PFSK-1 (cell line): ENCODE measurements around the gene LTBP3.
A peak's percentile ranks its signal among the peaks of the same experiment; 100 is the strongest.

Source experiments
- FOXP2 ChIP-seq: optimal IDR thresholded peaks from 2 replicates; pipeline ENCODE3; 2011; ENCODE audit warnings: borderline replicate concordance, control low read depth, inconsistent platforms; ENCODE audit not compliant: insufficient read depth; ENCODE audit errors: extremely low read length, extremely low read depth
- POLR2AphosphoS5 ChIP-seq: IDR thresholded peaks from 2 replicates; pipeline ENCODE4 v1.6.1; 2012; ENCODE audit warnings: low read depth, mild to moderate bottlenecking, control low read depth, low read length, moderate library complexity
- SIN3A ChIP-seq: IDR thresholded peaks from 2 replicates; pipeline ENCODE4 v1.6.1; 2012; ENCODE audit warnings: mild to moderate bottlenecking, low read length, moderate library complexity, borderline replicate concordance; ENCODE audit not compliant: insufficient read depth
- TAF1 ChIP-seq: IDR thresholded peaks from 2 replicates; pipeline ENCODE4 v1.6.1; 2012; ENCODE audit warnings: low read length, control low read depth, borderline replicate concordance; ENCODE audit not compliant: insufficient read depth
- TF ChIP-seq, protein P1 (sequence below), 2 experiments: IDR thresholded peaks; 2 replicates each; pipeline versions ENCODE4 v1.6.1 to v1.8.0; 2011 to 2012; ENCODE audit warnings: low read depth in 2 of 2, low read length in 2 of 2, control low read depth in 1 of 2, inconsistent platforms in 1 of 2, mild to moderate bottlenecking in 1 of 2, moderate library complexity in 1 of 2; ENCODE audit not compliant: insufficient read depth in 1 of 2

Gene LTBP3

GRCh38 chr11:65569973-65570918, 12.1 kb upstream of the LTBP3 start, which contains the start of gene ZNRD2:
Gene ZNRD2 (plus strand): TSS chr11:65570477. CDS start chr11:65570492, 15 bp downstream.
- peak; percentile 74; the same call in 1 of the 2 replicates for TF ChIP-seq TAF1
- TF ChIP-seq, protein P1, sequence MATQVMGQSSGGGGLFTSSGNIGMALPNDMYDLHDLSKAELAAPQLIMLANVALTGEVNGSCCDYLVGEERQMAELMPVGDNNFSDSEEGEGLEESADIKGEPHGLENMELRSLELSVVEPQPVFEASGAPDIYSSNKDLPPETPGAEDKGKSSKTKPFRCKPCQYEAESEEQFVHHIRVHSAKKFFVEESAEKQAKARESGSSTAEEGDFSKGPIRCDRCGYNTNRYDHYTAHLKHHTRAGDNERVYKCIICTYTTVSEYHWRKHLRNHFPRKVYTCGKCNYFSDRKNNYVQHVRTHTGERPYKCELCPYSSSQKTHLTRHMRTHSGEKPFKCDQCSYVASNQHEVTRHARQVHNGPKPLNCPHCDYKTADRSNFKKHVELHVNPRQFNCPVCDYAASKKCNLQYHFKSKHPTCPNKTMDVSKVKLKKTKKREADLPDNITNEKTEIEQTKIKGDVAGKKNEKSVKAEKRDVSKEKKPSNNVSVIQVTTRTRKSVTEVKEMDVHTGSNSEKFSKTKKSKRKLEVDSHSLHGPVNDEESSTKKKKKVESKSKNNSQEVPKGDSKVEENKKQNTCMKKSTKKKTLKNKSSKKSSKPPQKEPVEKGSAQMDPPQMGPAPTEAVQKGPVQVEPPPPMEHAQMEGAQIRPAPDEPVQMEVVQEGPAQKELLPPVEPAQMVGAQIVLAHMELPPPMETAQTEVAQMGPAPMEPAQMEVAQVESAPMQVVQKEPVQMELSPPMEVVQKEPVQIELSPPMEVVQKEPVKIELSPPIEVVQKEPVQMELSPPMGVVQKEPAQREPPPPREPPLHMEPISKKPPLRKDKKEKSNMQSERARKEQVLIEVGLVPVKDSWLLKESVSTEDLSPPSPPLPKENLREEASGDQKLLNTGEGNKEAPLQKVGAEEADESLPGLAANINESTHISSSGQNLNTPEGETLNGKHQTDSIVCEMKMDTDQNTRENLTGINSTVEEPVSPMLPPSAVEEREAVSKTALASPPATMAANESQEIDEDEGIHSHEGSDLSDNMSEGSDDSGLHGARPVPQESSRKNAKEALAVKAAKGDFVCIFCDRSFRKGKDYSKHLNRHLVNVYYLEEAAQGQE (IDR thresholded peaks at IDR 0.05; ENCODE audit: insufficient read depth in 1 of 2, low read depth in 2 of 2, low read length in 2 of 2) = 0 out of 4 replicates have a peak, but pooled peaks of 1 of the 2 experiments have one; percentile 38
- TF ChIP-seq POLR2AphosphoS5 = peak; percentile 75; the same call in 1 of the 2 replicates
- TF ChIP-seq FOXP2 = no peak
- TF ChIP-seq SIN3A = peak; percentile 93; the same call in 1 of the 2 replicates

GRCh38 chr11:65569164-65569972, 11.2 kb upstream of the LTBP3 start:
- no peak for TF ChIP-seq TAF1
- TF ChIP-seq FOXP2 = no peak
- TF ChIP-seq, protein P1 (IDR thresholded peaks at IDR 0.05; ENCODE audit: insufficient read depth in 1 of 2, low read depth in 2 of 2, low read length in 2 of 2) = no peak
- no peak for TF ChIP-seq SIN3A
- no peak for TF ChIP-seq POLR2AphosphoS5

GRCh38 chr11:65565624-65566453, 7.7 kb upstream of the LTBP3 start:
- no peak for TF ChIP-seq FOXP2
- no peak for TF ChIP-seq SIN3A
- no peak for TF ChIP-seq POLR2AphosphoS5
- TF ChIP-seq TAF1 = no peak
- TF ChIP-seq, protein P1 (IDR thresholded peaks at IDR 0.05; ENCODE audit: insufficient read depth in 1 of 2, low read depth in 2 of 2, low read length in 2 of 2) = no peak

- no peak for TF ChIP-seq FOXP2
These were observed 5.4 kb upstream of the LTBP3 start for GRCh38 chr11:65563601-65564000.

- TF ChIP-seq, protein P1 (IDR thresholded peaks at IDR 0.05; ENCODE audit: insufficient read depth in 1 of 2, low read depth in 2 of 2, low read length in 2 of 2) = no peak
- TF ChIP-seq FOXP2 (no peak), SIN3A (no peak), TAF1 (no peak), POLR2AphosphoS5 (no peak)
These were observed 4.6 kb upstream of the LTBP3 start for GRCh38 chr11:65562788-65563187.
